ENCODE measurements around the gene ZNF746.
"Not testable (repeated sequence)": the region's sequence is repeated elsewhere in the genome, so short reads cannot be mapped to it uniquely, and the experiment has no call there.

Gene ZNF746

DNA sequence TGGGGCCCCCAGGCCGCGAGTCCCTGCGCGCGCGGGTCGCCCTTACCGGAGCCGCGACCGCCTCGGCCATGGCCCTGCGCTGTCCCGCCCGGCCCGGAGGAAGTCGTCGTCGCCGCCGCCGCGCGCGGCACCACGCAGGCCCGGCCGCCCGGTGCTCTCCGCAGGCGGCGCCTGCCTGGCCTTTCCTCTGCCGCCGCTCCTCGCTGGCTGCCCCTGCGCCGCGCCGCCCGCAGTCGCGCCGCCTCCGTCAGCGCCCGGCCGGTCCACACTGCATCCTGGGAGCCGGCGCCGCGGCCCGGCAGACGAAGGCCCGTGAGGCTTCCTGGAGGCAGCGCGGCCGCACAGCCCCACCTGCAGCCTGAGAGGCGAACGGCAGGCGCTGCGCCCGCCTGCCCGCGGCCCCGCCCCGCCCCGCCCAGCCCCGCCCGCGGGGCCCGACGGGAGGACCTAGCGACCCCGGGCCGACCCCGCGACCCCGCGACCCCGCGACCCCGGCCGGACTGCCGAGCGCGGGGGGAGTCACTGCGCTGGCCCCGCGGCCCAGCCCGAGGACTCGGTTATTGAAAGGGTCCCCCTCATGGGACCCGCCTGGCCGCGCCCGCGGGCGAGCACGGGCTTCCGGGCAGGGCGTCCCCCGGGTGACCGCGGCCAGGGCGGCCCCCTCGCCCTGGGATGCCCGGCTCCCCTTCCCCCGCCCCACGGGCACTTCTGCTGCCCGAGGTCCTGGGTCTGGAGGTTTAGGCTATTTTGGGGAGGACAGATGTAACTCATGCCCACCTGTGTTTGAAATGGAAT, at the start of gene ZNF746:
TSS of gene ZNF746 (minus strand) at position 343 of the 795 bp plus-strand sequence. CDS start at position 70, 273 bp downstream.
- DNase-seq: peak; percentile 79 to 83

DNA sequence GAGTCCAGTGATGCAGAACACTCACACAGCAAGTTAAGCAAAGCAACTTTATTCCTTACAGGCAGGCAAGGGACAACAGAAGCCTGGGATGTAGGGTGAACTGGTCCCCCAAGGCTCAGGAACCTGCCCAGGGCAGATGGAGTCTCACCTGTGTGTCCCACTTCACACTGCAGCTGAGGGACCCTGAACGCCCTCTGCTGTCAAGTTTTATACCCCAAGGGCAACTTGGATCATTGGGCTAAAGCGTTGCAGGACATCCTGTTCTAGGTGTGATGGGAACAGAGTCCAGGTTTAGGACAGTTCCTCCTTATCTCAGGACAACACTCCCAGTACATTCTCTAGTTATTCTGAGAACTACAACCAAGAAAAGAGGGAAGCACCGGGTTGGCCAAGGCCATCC, 49.5 kb upstream of the ZNF746 start:
- no peak for DNase-seq

DNA sequence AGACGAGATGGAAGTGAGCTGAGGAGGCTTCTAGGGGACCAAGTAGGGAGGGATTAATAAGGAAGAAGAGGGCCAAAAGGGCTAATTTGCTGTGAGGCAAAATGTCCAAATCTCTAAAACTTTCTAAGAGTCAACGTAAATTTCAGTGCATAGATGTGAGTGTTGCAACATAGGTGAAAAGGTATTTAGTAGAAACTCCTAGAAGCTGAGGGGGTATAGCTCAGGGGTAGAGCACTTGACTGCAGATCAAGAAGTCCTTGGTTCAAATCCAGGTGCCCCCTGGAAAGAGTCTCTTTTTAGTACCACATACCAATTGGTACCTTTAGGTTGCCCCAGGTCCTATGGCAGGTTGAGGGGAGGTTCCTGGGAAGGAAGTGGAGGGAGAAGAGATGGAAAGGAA, 48.7 kb upstream of the ZNF746 start:
- no peak for DNase-seq

DNA sequence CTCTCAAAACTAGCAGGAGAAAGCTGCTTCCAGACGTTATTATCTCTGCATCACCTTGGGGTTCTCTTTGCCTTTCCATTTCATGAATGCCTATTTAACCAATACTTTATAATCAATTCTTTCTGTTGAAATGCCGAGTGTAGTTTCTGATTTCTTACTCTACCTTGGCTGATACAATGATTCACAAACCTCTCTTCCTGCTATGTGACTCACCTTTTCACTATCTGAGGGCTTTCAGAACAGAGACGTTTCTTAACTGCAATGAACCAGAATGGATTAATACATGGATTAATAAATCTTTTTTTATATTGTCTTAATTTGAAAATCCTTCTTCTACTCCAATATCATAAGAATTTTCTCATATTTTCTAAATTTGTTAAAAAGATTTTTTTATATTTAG, 46.4 kb upstream of the ZNF746 start:
- no peak for DNase-seq

DNA sequence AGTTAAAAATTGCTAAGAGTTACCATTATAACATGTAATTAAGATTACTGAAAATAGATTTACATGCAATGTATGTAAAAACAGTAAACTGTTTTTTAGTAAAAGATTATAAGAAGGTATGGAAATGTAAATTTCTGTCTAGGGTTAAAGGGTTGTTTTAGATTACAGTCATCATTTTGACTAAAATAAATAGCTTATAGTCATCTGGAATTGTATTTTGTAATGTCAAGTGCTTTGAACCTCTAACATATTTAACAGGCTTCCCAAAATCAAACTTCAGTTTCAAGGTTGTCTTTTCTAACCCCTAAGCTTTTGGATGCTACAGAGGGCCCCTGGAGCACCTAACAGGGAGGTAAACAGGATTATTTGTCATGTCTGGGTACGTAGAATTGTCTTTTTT, 35.0 kb upstream of the ZNF746 start:
- DNase-seq: no peak

DNA sequence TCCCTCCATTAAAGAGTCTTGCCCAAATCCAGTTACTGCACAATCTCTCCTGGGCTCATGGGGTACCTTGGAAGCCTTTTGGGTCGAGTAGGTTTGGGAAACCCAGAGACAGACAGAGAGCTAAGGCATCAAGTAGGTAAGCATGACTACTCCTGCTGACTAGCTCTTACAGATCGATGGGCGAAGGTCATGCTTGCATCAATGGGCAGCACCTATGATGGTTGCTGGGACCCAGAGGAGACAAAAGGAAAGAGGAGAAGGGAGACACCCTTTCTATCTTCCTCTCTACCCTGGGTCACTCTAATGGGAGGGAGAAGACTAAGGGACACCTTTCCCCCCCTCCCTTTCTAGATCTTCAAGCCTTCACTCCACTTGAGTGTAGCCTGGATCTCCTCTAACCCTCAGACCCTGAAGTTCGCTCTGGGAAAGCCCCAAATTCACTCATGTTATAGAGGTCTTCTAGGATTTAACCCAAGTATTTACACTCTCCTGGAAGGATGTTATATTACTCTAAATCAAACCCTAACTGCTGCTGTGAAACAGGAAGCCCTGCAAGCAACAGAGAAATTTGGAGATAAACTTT, 31.6 kb upstream of the ZNF746 start:
- DNase-seq: no peak

DNA sequence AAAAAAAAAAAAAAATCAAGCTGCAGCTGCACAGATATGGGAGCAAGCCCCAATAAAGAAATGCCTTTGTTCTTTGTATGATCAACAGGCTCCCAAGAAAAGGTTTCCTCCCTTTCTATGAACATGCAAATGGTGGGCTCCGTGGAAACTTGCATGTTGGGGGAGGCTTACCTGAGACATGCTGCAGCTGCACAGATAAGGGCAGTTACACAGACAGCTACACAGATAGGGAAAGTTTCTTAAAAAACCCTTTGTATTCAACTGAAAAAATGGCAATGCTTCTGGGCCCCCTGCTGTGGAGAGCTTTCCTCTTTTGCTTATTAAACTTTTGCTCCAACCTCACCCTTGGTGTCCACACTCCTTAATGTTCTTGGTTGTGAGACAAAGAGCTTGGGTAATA, 29.8 kb upstream of the ZNF746 start:
- DNase-seq: no peak

DNA sequence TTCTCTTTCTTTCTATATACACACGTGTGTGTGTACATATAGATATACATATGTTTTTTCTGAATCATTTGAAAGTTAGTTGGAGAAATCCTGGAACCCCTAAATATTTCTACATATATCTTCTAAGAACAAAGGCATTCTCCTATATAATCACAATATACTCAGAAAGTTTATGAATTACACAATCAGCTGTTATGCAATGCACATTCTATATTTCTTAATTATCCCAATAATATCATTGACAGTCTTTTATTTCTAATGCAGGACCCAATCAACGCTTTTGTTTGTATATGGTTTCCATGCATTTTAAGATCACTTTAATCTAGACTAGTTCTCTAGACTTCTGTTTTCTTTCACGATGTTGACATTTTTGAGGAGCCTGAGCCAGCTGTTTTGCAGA, 27.7 kb upstream of the ZNF746 start:
- DNase-seq: no peak

DNA sequence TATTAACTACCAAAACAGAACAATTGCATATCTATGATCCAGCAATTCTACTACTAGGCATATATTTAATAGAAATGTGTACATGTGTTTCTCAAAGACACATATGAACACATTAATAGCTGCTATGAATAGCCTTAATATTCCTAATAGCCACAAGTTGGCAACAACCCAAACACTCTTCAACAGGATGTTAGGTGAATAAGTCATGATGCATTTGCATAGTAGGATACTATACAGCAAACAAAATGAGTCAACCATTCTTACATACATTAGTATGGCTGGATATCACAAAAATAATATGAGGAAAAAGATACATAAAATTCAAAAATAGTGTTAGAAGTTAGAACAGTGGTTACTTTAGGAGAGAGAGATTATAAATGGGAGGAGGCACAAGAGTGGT, 26.8 kb upstream of the ZNF746 start:
- DNase-seq: no peak

DNA sequence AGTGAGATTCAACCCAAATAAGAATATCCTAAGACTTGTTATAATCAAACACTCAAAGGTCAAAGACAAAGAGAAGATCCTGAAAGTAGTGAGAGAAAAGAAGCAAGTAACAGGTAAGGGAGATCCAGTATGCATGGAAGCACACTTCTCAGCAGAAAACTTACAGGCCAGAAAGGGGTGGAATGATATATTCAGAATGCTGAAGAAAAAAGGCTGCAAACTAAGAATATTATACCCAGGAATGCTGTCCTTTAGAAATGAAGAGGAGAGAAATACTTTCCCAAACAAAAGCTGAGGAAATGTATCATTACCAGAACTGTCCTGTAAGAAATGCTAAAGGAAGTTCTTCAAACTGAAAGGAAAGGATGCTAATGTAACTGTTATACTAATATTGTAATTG, 12.6 kb upstream of the ZNF746 start:
- no peak for DNase-seq

DNA sequence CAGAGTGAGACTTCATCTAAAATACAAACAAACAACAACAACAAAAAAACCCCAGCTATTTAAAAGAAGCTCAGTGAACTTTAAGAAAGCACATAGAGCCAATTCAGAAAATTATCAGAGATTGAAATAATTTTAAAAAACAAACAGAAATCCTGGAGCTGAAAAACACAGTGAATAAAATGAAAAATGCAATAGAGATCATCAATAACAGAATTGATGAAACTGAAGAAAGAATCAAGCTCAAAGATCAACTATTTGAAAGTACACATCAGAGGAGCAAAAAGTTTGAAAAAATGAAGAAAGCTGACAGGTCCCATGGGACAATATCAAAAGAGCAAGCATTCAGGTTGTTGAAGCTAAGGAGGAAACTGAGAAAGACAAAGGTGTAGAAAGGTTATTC, 12.2 kb upstream of the ZNF746 start:
- no peak for DNase-seq

DNA sequence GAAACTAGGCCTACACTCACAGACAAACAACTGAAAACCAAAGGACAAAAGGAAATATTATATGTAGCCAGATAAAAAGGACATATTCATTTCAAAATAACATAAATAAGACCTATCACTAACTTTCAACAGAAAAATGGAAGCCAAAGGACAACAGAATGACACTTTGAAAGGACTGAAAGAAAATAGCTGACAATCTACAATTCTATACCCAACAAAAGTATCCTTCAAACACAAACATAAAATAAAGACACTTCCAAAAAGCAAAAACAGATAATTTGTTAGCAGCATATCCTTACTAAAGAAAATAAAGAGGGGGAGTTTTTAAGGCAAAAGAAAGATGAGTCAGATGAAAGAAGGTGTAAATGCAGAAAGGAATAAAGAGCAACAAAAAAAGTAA, 7.9 kb upstream of the ZNF746 start:
- DNase-seq: no peak

DNA sequence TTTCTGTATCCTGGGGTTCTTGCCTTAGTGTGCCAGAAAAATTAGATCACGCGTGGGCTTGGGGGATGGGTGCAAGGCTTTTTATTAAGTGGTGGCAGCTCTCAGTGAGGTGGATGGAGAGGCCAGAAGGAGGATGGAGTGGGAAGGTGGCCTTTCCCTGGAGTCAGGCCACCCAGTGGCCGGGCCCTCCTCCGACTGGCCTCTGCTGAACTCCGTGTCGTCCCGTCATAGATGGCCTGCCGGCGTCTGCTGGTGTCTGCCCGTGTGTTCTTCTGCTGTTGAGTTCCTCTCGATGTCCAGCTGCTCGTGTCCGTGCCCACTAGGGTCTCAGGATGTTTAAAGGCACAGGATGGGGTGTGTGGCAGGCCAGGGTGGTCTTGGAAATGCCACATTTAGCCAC, 4.0 kb upstream of the ZNF746 start:
- DNase-seq: no peak

DNA sequence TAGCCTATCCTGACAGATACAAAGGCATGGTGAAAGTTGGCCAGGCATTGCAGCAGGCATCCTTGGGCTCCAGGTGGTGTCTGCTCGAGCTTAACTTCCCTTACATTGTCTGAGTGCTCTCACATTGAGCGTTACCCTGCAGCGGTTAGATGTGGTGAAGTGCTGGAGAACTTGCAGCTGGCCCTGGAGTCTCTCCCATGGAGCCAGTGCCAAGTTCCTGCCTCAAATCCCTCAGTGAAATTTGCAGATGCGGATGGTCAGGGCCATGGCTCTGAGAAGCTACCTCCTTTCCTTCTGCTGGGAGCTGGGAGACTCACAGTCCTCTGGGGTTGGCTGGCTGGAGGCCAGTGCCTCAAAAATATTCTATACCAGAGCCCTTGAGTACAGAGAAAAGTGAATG, 3.3 kb upstream of the ZNF746 start:
- no peak for DNase-seq

DNA sequence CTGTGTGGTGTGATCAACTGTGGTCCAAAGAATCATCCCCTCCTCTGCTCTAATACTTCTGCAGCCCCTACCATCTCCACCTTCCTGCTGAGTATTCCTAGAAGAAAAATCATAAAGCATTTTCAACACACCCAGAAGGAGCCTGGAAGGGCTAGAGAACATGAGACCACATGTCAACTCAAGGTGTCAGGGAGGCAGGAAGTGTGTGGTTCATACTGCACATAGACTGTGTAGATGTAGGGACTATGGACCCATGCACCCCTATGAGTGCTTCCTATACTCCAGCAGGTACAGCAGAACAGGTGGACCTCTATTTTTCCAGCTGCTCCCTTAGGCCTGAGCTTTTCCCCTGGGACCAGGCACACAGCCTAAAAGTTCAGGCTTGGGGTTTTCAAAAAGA, 2.6 kb upstream of the ZNF746 start:
- DNase-seq: no peak

DNA sequence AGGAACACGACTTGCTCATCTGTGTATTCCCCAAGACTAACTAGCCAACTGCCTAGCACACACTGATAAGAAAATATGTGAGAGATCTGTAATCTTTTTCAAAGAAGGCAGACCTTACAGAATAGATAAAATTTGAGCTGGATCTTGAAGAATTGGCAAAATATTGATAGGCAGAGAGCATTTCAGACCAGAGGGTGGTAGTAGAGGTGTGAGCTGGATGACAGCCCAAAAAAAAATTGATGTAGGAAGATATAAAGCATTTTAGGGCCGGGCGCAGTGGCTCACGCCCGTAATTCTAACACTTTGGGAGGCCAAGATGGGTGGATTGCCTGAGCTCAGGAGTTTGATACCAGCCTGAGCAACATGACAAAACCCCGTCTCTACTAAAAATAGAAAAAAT, 1.2 kb upstream of the ZNF746 start:
- no peak for DNase-seq

DNA sequence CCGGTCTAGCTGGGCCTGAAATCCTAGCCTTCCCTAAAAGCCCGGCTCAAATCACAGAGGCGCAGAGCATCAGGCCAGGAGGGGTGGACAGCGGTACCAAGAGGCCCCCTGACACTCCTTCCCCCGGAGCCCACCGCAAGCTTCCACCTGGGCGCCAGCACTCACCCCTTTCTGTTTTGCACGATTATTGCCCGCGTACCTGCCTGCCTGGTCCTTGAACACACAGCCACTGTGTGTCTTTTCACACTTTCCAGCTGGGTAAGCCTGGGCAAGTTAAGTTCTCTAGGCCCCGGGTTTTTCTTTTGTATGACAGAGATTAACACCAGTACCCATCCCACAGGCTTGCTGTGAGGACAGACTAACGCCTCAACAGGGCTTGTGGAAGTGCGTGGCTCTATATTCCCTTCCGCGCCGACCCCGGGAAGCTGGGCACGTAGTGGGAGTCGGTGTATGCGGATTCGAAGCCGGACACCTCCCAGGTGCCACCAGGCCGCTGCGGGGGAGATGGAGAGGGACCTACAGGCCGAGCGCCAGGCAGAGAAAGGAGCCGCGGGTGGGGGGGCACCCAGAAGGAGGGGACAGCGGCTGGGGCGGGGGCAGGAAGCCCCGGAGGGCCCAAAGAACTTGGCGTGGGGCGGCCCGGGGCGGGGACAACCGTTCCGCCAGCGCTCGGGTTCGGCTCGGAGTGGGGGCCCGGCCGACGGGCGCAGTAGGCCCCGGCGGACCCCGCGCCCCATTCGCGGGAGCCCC, 792 bp downstream of the ZNF746 start:
- DNase-seq: peak; percentile 44 to 60

DNA sequence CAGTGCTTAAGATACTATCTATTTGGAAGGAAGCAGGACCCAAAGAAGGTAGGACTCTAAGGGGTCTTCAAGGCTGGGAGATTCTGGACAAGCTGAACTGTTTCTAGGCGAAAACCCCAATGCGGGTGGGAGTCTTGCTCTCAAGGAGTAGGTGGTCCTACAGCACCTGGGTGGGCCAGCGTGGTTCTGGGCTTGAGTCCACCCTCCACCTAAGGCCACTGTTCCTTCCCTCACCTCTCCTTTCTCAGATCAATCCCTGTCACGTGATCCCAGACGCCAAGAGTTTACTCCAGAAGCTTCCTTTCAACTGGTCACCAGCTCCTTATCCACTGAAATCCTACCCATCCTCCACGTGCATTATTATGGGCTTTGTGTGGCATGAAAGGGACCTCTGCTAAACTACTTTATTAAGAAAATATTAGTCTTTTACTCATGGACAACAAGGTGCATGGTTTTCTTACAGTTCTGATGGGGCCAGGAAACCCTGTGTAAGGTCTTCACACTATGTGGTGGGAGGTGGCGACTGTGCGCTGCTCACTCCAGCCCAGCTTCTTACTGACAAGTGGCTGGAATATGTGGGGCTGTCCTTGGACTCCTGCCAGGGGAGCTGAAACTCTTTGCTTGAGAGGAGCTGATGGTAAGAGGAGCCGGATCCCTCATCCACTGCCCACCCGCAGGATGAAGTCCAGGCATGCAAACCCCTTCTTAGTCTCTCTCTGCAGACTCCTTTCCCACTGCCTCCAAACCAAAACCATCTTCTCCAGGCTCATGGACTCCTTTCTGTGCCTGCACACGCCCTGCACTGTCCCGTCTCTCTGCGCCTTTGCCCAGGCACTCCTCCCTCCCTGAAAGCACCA, 1.6 kb downstream of the ZNF746 start:
- DNase-seq: no peak

DNA sequence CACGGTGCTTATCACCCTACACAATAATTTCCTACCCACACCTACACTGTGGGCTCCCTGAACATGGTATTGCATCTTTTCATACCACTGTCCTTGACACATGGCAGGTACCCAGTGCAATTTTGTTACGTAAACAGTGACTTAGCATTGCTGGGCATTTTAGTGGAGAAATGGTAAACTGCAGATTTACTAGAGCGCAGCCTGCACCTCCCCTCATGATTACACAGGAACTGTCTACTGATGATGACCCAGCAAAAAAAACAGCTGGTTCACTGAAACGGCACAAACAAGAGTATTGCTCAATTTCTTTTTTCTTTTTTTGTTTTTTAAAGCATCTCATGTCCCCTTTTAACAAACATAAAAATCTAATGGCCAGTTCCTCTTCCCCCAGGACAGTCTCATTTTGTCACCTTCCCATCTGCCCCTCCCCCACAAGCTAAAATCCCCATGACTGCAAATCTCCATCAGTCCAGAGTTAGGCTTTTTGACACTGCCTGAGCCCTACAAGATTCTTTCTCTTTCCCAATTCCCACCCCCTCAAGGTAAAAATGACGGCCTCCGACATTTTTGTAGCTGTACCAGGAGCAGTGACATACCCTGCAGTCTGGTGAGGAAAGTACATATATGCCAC, 2.8 kb downstream of the ZNF746 start:
- no peak for DNase-seq

DNA sequence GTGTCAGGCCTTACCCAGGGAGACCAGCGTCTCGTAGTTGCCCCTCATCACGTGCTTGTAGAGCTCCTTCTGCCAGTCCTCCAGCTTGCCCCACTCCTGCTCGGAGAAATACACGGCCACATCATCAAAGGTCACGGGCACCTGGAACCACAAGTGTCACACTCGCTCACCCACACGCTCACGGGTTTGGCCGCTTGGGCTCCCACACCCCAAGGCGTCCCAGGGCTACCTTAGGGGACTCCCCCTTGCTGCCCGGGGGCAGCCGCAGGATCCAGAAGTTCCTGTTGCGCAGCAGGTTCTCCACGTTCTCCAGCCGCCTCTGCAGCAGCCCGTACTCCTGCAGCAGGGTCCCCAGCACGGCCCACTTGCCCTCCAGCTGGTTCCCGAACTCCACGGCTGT, 3.6 kb downstream of the ZNF746 start:
- DNase-seq: not testable (repeated sequence)

DNA sequence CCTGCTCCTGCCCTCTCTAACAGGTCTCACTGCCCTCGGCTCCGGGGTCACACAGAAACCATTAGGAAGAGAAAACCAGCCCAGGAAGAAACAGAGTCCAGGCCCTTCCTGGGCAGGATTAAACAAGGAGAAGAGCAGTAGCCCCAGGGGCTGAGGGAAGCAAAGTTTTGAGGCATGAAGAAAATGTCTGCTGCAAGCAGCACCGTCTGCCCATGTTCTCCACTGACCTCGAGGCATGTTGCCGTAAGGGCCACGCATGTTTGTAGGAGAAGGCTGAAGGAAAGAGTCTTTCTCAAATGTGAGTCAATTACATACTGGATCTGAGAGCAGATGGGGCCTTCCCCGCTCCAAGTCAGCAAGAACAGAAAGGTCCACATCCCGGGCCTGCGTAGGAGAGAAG, 4.2 kb downstream of the ZNF746 start:
- DNase-seq: no peak

DNA sequence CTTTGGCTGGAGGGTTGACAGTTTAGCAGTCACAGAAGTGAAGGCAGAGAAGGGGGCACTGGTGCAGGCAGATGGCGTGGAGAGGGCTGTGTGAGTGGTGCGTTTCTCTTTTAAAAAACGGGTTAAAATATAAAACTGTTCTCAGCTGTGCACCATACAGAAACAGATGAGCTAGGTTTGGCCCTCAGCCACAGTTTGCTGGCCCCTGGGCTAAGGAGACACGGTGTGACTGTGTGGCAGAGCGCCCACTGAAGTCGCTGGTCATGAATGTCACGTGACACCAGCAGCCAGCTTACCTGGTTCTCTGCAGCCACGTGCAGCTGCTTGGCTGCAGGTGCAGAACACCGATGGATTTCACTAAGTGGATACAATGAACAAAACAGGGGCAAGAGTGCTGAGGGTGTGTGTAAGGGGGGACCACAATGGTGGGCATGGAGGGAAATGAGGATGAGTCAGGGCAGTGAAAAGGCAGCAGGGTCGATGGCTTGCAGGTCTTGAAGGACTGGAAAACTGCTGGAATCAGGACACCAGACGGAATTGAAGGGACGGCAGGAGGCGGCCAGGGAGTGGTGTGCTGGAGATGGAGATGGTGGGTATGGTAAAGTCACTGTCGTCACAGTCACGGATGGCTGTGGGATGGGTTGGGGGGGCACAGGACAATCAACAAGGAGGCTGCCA, 7.4 kb downstream of the ZNF746 start:
- DNase-seq: no peak
